ENCODE measurements around the gene CSGALNACT2. TPM values are rescaled to one million over a fixed set of nuclear protein-coding genes. Genes with fewer than 3 reads are reported as not detected.
A peak's percentile ranks its signal among the peaks of the same experiment; 100 is the strongest.

Gene CSGALNACT2
- total RNA-seq, 1 experiment from 2014 or later, result 3.0 TPM

GRCh38 chr10:43111921-43112607 is 26.2 kb upstream of the CSGALNACT2 start:
- DNase-seq (ENCODE audit: low read depth), result no peak

GRCh38 chr10:43112608-43112961 is 25.7 kb upstream of the CSGALNACT2 start:
- DNase-seq (ENCODE audit: low read depth), result no peak

- DNase-seq (ENCODE audit: low read depth), result no peak
These were observed 24.8 kb upstream of the CSGALNACT2 start for GRCh38 chr10:43113201-43114087.

- DNase-seq (ENCODE audit: low read depth), result no peak
These were observed 24.0 kb upstream of the CSGALNACT2 start for GRCh38 chr10:43114088-43114742.

GRCh38 chr10:43114743-43115611 is 23.3 kb upstream of the CSGALNACT2 start:
- DNase-seq (ENCODE audit: low read depth), result no peak

- DNase-seq (ENCODE audit: low read depth), result no peak
These were observed 22.2 kb upstream of the CSGALNACT2 start for GRCh38 chr10:43115881-43116595.

GRCh38 chr10:43116596-43116995 is 21.6 kb upstream of the CSGALNACT2 start:
- DNase-seq (ENCODE audit: low read depth), result no peak

- no peak for DNase-seq (ENCODE audit: low read depth)
These were observed 21.0 kb upstream of the CSGALNACT2 start for GRCh38 chr10:43117031-43117776.

GRCh38 chr10:43117777-43118583 is 20.3 kb upstream of the CSGALNACT2 start:
- no peak for DNase-seq (ENCODE audit: low read depth)

GRCh38 chr10:43118631-43119415 is 19.4 kb upstream of the CSGALNACT2 start:
- no peak for DNase-seq (ENCODE audit: low read depth)

GRCh38 chr10:43119416-43120115 is 18.7 kb upstream of the CSGALNACT2 start:
- no peak for DNase-seq (ENCODE audit: low read depth)

- DNase-seq (ENCODE audit: low read depth), result no peak
These were observed 17.9 kb upstream of the CSGALNACT2 start for GRCh38 chr10:43120116-43120928.

GRCh38 chr10:43120929-43121314 is 17.3 kb upstream of the CSGALNACT2 start:
- DNase-seq (ENCODE audit: low read depth), result peak; percentile 58

- no peak for DNase-seq (ENCODE audit: low read depth)
These were observed 16.8 kb upstream of the CSGALNACT2 start for GRCh38 chr10:43121444-43121843.

GRCh38 chr10:43122096-43122495 is 16.1 kb upstream of the CSGALNACT2 start:
- no peak for DNase-seq (ENCODE audit: low read depth)

- no peak for DNase-seq (ENCODE audit: low read depth)
These were observed 15.4 kb upstream of the CSGALNACT2 start for GRCh38 chr10:43122826-43123225.
